HG03460 (cell line): Measurements from ENCODE around the gene MYO16.

Source experiments
- ATAC-seq: cut with Tn5 transposase; IDR thresholded peaks from one replicate; pipeline ENCODE4 v1.9.1; 2021; ENCODE audit not compliant: unreplicated experiment

Gene MYO16

DNA sequence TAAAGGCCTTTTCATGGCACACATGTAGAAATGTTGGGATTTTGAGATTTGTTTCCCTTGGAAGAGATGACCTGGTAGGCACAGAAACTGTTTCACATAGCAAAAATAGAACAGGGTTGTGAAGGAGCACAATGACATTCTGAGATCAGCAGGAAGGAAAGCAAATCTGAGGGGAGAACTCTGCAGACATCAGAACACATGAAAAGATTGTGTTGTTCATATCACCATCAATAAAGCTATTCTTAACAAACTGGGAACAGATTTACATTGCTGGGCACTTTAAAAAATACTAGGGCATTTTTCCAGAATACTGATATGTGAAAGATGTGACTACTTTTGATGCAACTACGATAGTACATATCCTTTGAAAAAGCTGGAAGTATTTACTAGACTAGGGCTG is 481.7 kb downstream of the MYO16 start:
- ATAC-seq, result no peak

DNA sequence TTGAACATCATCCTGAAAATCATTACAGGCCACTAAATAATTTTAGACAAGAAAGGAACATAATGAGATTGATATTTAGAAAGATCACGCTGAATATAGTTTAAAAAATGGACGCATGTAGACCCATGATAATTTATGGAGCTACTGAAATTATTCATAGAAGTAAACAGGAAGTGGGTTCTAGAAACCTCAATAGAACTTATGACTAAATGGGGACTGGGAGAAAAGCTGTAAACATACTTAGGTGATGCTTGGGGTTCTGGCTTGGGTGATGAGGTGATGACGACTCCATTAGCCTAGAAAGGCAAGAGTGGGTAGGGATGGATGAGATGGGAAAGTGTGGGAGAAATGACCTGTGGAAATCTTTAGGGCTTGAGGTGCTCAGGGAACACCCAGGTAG is 484.0 kb downstream of the MYO16 start:
- no peak for ATAC-seq

DNA sequence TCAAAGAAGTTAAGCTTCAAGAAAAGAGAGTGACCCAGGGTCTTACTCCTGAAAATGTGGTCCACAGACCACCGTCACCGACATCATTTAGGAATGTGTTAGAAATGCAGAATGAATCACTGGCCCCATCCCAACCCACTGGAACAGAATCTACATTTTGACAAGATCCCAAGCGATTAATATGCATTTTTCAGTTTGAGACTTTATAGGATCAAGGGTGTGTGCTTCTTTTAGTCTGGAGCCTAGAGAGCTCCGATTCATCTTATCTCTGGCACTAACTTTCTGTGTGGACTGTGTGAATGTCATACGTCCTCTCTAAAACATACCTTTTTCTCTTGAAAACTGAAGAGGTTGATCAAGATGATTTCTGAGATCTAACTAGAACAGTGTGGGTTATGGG is 484.8 kb downstream of the MYO16 start:
- ATAC-seq, result no peak

DNA sequence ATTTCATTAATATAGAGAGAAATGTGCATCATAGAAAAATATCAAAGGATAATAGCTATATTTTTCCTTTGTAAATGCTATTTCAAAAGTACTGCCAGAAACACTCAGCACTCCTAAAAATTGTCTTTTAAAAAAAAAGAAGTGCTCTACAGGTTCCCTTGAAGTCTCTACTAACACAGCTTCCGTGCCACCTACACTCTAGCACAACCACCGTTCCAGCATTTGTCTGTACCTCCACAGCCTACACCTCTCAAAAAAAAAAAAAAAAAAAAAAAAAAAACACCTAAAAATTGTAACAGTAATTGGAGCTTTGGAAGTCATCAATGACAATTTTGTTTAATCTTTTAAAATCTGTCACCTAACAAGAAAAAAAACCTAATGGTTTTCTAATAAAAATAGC is 485.6 kb downstream of the MYO16 start:
- ATAC-seq, result no peak

DNA sequence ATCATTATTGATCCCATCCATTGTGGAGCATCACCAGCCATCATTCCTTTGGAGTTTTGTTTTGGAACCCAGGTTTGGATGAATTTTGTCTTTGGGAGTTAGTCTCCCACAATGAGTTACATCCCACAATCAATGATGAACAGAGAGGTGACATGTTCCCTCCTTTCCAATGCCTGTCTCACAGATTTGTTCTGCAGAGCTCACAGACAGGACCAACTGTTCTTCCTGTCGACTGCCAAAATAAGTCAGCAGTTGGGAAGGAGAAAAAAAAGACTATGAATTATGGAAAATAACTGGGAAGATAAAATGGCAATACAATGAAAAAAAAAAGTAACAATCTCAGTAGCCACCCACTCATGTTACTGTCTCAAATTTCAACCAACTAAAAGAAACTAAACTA is 489.1 kb downstream of the MYO16 start:
- ATAC-seq, result no peak

DNA sequence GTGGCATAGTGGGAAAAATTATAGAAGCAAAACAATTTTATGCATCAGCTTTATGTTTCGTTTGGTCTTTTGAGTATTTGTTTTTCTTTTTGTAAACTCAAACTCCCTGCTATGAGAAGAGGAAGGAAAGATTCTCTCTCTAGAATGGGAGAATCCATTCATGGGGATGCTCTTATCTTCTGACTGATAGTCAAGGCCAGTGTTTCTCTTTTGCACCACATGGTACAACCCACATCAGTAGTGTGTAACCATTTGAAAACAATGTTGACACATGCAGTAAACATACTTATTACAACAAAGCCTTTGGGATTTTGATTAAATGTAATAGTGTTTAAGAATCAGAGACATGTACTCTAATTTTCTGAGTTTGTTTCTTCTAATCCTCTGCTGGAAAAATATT is 490.5 kb downstream of the MYO16 start:
- no peak for ATAC-seq

DNA sequence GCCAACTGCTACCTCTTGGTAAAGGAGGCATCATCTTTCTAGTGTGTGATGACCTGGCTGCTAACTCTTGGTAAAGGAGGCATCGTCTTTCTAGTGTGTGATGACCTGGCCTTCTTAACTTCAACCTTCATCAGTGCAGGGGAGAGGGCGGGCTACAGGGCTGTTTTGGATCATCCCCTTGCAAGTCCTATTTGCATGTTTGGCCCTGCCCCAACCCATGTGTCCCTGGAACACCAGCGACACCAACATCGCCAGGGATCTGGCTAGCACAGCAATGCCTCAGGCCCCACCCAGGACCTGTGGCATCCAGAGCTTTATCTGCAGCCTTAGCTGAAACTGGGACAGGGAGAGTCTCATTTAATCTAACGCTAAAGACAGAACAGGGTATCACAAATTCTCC is 492.4 kb downstream of the MYO16 start:
- ATAC-seq, result no peak

DNA sequence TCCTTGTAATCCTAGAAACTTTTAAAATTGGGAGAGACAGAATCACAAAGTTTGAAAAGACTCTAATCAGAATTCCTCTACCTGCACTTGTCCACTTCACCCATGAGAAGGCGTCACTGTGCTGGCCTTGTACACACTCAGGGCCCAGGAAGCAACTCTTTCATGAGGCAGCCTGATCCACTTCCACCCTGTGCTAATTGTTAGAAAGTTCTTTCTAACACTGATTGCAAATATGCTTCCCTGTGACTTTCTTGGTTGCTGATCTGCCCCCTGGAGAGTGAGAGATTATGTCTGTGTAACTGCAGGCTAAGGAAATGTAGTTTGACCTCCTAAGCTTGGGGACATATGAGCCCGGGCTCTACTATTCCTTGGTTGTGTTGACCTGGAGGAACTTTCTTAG is 494.6 kb downstream of the MYO16 start:
- ATAC-seq, result no peak

DNA sequence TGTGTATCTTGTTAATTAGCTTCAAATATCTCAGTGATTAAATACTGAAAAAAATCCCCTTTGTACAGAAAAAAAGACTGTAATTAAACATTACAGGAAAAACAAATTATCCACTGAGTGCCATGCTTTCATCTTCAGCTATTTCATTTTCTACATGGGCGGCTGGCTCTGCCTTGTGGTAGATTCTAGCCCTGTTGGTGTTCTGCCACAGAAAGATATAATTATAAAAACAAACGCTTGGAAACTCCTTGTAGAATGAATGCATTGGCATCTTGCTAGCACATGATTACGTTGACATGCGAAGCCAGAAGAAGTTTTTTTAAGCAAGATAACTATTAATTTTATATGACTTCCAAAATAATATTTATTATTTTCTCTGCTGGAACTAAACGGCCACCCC is 496.8 kb downstream of the MYO16 start:
- ATAC-seq, result no peak

DNA sequence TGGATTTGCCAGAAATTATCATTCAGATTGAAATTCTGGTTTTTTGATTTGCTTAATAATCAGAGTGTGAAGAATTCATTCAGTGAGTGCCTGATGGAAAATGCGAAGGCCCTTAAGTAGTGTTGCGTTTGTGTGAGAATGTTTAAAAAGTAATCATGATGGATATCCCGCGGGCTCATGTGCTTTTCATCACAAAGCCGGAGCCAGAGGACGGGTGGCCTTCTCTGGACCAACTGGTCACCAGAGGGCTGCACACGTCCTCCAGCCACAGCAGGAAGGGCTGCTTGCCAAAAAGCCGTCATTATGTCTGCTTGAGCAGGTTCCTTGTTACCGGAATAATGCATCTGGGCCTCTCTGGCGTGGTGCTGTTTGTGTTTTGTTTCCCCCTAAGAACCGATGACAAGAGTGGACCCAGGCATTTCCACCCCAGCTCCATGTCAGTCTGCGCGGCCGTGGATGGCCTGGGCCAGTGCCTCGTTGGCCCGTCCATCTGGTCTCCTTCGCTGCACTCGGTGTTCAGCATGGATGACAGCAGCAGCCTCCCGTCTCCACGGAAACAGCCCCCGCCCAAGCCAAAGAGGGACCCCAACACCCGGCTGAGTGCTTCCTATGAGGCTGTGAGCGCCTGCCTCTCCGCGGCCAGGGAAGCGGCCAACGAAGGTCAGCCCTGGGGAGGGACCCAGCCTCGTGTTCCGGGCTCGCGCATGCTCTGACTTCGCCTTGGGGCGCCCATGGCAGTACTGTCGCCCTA is 497.7 kb downstream of the MYO16 start:
- ATAC-seq, result no peak

DNA sequence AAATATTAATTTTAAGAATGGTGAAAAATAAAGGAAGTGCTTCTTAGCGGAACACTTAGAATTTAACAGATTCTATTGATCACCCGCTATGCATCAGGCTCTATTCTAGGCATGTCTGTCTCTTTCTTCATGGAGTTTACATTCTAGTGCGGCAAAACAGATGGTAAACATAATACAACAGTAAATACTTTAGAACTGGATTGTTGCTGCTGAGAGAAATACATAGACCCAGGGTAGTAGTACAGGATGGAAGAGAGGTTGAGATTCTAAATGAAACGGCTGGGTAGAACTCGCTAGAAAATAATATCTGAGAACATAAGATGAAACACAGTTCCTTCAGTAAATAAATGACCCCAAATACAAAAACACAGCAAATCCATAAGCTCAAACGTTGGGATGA is 498.7 kb downstream of the MYO16 start:
- no peak for ATAC-seq

DNA sequence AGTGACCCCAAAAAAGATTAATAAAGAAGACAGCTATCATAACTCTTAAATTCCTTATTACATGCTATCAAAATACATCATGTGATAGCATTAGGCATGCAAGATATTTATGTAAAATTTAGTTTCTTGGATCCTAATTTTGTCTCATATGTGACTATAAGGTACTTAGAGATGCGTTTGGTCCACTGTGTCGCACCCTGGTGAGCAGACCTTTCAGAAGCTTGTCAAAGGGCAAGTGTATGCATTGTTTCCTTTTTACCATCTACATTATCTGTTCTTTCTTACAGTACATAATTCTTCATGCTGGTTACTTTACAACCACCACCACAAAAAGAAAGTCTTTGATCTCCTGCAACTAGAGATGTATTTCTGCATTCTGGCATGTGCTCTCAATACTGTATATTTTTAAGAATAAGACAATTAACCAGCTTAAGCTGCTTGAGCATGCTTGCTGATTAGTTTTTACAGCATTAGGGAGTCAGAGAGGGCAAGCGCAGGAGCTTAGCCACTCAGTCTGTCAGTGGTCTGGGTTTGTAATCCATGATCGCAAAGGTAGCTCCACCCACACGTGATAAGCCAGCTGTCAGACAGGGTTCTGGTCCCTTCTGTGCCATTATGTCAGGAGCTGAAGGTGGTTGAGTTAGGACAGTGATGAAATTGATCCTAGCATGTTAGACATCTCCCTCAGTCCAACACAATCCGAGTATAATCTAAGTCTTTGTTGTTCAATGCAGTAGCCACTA is 500.9 kb downstream of the MYO16 start:
- no peak for ATAC-seq

DNA sequence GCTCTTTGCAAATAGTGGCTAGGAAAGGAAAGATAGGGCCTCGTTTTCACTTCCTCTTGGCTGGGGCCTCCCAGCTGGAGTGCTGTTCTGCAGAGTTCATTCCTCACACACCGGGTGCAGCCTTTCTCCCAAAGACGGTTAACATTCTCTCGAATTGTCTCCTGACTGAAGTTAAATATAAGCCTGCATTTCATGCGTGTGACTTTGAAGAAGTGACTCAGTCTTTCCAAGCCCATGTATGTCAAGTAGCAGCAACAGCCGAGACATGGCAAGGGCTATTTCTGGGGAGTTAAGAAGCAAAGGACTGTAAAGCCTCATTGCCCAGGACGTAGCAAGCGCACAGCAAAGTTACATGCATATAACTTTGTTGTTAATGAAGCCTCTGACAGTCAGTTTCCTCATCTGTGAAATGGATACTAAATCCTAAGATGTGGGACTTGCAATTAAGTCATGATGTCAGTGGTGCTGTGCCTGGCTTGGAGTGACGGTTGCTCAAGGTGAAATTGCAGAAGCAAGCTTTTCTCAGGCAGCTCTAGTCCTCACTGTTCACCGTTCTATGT is 502.4 kb downstream of the MYO16 start:
- peak; percentile 85 for ATAC-seq

DNA sequence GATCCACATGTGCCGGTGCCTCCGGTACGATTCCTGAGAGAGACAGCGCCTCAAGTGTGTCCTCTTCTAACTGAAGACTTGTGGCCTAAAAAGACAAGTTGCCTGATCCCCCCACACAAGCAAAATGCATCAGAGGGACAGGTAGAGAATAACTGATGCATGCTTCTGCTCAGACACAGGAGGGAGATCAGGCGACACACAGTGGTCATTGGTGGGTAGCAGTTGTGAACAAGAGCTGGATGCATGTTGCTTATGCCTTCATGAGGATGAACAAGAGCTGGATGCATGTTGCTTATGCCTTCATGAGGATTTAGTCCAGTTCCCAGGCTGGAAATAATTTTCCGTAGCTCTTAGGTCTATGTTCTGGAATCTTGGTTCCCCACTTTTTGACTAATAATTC is 505.6 kb downstream of the MYO16 start:
- no peak for ATAC-seq

DNA sequence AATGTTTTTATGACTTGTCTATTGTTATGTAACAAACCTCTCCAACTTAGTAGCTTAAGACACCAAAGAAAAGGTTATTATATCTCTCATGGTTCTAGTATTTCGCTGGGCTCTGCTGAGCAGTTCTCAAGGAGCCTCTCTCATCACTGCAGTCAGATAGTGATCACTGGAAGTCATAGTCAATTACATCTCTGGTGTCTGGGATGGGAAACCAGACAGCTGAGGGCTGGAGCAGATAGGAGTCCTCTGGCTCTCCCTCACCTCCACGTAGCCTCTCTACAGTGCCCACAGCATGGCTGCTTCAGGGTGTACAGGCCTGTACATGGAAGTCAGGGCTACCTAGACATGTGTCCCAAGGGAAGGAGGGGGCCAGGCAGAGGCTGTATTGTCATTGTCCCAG is 507.5 kb downstream of the MYO16 start:
- ATAC-seq, result no peak

DNA sequence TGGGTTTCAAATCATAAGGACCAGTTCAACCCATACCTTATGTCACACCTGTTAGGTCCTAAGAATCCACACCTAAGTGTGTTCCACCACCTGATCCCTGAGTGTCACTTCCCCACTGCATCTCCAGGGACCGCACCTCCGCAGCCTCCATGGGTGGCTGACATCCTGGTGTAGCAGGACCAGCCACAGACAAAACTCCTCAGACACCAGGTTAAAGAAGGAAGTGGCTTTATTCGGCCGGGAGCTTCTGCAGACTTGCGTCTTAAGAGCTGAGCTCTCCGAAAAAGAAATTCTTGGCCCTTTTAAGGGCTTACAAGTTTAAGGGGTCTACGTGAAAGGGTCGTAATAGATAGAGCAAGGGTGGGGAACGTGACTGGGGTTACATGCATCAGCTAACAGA is 509.9 kb downstream of the MYO16 start:
- ATAC-seq, result no peak

DNA sequence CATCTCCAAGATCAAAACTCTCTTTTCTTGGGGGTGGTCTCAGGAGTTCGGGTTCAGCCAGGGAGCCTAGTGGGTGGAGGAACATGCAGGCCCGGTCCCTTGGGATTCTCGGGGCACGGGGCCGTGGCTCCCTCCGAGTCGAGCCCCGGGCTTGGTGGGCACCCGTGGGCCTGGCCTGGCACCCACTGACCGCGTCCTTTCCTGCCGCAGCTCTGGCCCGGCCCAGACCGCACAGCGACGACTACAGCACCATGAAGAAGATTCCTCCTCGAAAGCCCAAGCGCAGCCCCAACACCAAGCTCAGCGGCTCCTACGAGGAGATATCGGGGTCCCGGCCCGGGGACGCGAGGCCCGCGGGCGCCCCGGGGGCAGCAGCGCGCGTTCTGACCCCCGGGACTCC is 510.6 kb downstream of the MYO16 start:
- ATAC-seq, result no peak

DNA sequence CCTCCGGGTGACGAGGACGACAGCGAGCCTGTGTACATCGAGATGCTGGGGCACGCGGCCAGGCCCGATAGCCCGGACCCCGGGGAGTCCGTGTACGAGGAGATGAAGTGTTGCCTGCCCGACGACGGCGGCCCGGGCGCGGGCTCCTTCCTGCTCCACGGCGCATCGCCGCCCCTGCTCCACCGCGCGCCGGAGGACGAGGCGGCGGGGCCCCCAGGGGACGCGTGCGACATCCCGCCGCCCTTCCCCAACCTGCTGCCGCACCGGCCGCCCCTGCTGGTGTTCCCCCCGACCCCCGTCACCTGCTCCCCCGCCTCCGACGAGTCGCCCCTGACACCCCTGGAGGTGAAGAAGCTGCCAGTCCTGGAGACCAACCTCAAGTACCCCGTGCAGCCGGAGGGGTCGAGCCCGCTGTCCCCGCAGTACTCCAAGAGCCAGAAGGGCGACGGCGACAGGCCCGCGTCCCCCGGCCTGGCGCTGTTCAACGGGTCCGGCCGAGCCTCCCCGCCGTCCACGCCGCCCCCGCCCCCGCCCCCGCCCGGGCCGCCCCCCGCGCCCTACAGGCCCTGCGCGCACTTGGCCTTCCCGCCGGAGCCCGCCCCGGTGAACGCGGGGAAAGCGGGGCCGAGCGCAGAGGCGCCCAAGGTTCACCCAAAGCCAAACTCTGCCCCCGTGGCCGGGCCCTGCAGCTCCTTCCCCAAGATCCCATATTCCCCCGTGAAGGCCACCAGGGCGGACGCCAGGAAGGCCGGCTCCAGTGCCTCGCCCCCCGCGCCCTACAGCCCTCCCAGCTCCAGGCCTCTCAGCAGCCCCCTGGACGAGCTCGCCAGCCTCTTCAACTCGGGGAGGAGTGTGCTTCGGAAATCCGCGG is 511.3 kb downstream of the MYO16 start:
- no peak for ATAC-seq

DNA sequence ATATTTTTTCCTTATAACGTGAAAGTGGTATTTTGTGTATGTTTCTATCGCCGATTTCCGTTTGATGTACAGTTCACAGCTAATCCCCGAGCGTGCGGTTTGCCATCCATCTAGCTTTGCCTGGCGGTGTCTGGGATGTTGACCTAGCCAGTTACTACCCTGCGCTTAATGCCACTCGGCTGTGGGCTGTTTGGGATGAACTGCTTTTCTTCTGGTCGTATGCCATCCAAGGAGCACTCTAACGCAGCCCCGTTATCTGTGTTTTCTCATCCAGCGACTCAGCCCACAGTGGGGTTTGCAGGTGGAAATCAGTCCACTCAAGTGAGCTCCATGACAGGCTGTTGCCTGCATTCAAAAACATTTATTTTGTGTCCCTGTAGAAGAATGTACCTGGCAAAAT is 512.3 kb downstream of the MYO16 start:
- no peak for ATAC-seq

DNA sequence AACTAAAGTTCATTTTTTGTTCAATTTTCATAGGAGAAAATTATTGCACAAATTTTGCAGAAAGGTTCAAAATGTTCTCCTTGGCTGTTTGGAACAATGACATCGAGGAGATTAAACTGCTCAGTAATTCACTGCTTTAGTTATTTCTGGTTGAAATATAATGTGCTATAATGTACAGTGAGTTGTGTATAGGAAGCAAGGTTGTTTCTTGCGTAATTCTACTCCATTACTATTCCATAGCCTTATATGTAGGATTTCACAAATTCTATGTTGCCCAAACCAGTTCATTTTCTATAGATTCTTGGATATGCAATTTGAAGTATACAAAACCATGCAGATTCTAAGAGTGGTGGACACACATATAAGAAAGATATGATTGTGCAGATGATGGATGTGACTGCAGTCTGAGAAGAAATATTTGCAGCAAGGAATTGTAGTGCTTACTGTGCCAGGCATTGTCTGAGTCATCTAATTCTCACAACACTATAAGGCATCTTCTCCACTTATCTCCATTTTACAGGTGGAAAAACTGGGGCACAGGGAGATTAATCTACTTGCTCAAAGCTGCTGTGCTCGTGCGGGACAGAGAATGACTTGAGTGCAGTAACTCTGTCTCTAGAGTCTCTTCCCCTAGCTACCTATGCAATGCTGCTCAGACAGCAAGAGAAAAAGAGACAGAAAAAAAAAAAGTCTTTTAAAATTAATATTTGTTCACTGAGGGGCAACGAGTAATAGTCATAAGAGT is 515.5 kb downstream of the MYO16 start:
- peak; percentile 17 for ATAC-seq

DNA sequence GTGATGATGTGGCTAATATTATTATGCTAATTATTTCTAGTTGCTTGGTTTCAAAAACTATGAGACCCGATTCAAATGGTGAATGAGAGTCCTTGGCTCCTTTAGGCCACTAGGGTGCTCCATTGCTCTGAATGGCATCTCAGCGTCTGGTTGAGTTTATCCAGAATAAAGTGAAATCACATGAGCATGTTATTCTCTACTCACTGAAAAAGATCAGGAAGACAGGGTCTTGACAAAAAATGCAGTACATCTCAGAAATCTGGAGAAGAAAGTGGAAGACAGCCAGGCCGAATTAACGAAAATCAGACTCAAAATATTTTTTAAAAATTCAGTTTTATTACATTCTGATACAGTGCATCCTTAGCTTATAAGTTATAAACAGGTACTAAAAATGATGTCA is 516.2 kb downstream of the MYO16 start:
- peak; percentile 93 for ATAC-seq
